ENCODE data around the gene SAMD4B. TPM values are rescaled to one million over a fixed set of nuclear protein-coding genes. Genes with fewer than 3 reads are reported as not detected.
A peak's percentile ranks its signal among the peaks of the same experiment; 100 is the strongest.

The SAMD4B gene
- total and polyA plus RNA-seq, 12 donors = 35.5 to 92.8 (median 49.8) TPM

- ATAC-seq = peak; percentile 34 to 58 (median 48)
- 2% methylated on average over 59 of the region's 59 CpGs for WGBS, 2 donors
- Histone ChIP-seq H3K36me3 (peaks cover 0 to 20% (median under 1%) of the 10 kb centered on the region in 9 donors), H3K27me3 (no peaks in the 10 kb centered on the region), H3K4me1 (peaks cover 11 to 84% (median 40%) of the 10 kb centered on the region in 9 donors), H3K9me3 (no peaks in the 10 kb centered on the region), H3K4me3 (peak overlapping the region; percentile 42 to 71 (median 54)), H3K27ac (peak overlapping the region; percentile 95 to 100 (median 99))
- TF ChIP-seq CTCF (IDR thresholded peaks at IDR 0.05) = no peak
- intact Hi-C loops (cut with DNase I) = no loop called here
- peak; percentile 92 to 97 for DNase-seq
Measured at GRCh38 chr19:39402346-39403300, 60.4 kb downstream of the SAMD4B start.

GRCh38 chr19:39403331-39404312, 61.4 kb downstream of the SAMD4B start:
- DNase-seq (peak; percentile 98 to 99), ATAC-seq (peak; percentile 58 to 79 (median 68))
- 3 to 4% methylated on average over 43 of the region's 43 CpGs for WGBS, 2 donors
- Histone ChIP-seq H3K4me1 (peaks cover 11 to 79% (median 36%) of the 10 kb centered on the region in 9 donors), H3K27ac (peak overlapping the region; percentile 95 to 100 (median 99)), H3K4me3 (peak overlapping the region; percentile 3 to 71 (median 54)), H3K27me3 (no peaks in the 10 kb centered on the region), H3K36me3 (peaks cover 6 to 24% (median 9%) of the 10 kb centered on the region in 9 donors), H3K9me3 (no peaks in the 10 kb centered on the region)
- TF ChIP-seq CTCF (IDR thresholded peaks at IDR 0.05) = no peak
- intact Hi-C loops (cut with DNase I) = no loop called here

- peak overlapping the region; percentile 94 to 100 (median 99) for H3K27ac ChIP-seq
- ATAC-seq = no peak
- H3K4me3 ChIP-seq = peak overlapping the region in 8 of 10 donors; percentile 67 to 98 (median 90)
- H3K36me3 ChIP-seq = peaks cover 6 to 22% (median 9%) of the 10 kb centered on the region in 9 donors
- H3K27me3 ChIP-seq = no peaks in the 10 kb centered on the region
- intact Hi-C loops (cut with DNase I) = no loop called here
- WGBS, 2 donors = 94% methylated on average over 16 to 17 of the region's 17 CpGs
- no peak for TF ChIP-seq CTCF (IDR thresholded peaks at IDR 0.05)
- H3K9me3 ChIP-seq = no peaks in the 10 kb centered on the region
- peak in 1 of 2 donors; percentile 9 for DNase-seq
- H3K4me1 ChIP-seq = peaks cover 13 to 78% (median 46%) of the 10 kb centered on the region in 9 donors
Measured at GRCh38 chr19:39405261-39405957, 63.2 kb downstream of the SAMD4B start.

Measured in heart right ventricle (tissue), 16 donors.